K562 (cell line): ENCODE results near the gene SLC8A1. TPM values are rescaled to one million over a fixed set of nuclear protein-coding genes. Genes with fewer than 3 reads are reported as not detected.

ENCODE experiments used
- CGGBP1 ChIP-seq: fragments of 250-450 bp; sonication (Bioruptor Pico); IDR thresholded peaks from 2 replicates; pipeline ENCODE4 v1.9.0; 2021; ENCODE audit warnings: mild to moderate bottlenecking
- PTRF ChIP-seq: fragments of 450-650 bp; IDR thresholded peaks from 2 replicates; pipeline ENCODE4 v1.6.1; 2016; ENCODE audit warnings: mild to moderate bottlenecking, missing genetic modification characterization, missing compliant biosample characterization
- RBM15 ChIP-seq: fragments of 200-400 bp; formaldehyde crosslinking; IDR thresholded peaks from 2 replicates; pipeline ENCODE4 v1.6.1; 2018; ENCODE audit warnings: mild to moderate bottlenecking, low read length, moderate library complexity; ENCODE audit not compliant: insufficient read depth
- RFX5 ChIP-seq: IDR thresholded peaks from 2 replicates; pipeline ENCODE4 v1.6.1; 2011; ENCODE audit warnings: low read depth, mild to moderate bottlenecking, improper control_type of control experiment, low read length
- XRCC4 ChIP-seq: IDR thresholded peaks from one replicate; pipeline ENCODE4 v1.6.1; 2011; ENCODE audit not compliant: insufficient read depth, insufficient read length; ENCODE audit errors: extremely low read depth
- ZBTB7A ChIP-seq: IDR thresholded peaks from 2 replicates; pipeline ENCODE4 v1.6.1; 2011; ENCODE audit warnings: low read depth, mild to moderate bottlenecking, low read length, moderate library complexity, borderline replicate concordance; ENCODE audit not compliant: control insufficient read depth
- ZBTB8A ChIP-seq: fragments of 450-650 bp; IDR thresholded peaks from 2 replicates; pipeline ENCODE4 v1.6.1; 2018; ENCODE audit warnings: mild to moderate bottlenecking, moderate library complexity; ENCODE audit not compliant: partially characterized antibody
- ZC3H4 ChIP-seq: sonication (generic); formaldehyde crosslinking; IDR thresholded peaks from 2 replicates; pipeline ENCODE4 v1.9.0; 2021; ENCODE audit warnings: missing genetic modification reagents, borderline replicate concordance
- ZNF143 ChIP-seq: sonication (generic); formaldehyde crosslinking; IDR thresholded peaks from 2 replicates; pipeline ENCODE4 v1.9.0; 2022; ENCODE audit warnings: mild to moderate bottlenecking, missing genetic modification reagents
- polyA plus RNA-seq, 8 experiments: library from polyadenylated mRNA; depleted of rRNA in 4 of 8; stranded (reverse) in 5 of 8; unstranded in 3 of 8; fragments of >200 nt; fragmentation: Nextera tagmentation in 2 of 8; fragmentation: Illumina TruSeq in 1 of 8; extraction: Ambion mirVana in 2 of 8; extraction: Trizol in 1 of 8; gene quantifications; 2 replicates each; pipeline versions ENCODE4 v1.2.1 to v1.2.3, GENCODE V29; 2011 to 2014; ENCODE audit warnings: inconsistent platforms in 1 of 8, missing spikeins in 1 of 8
- total RNA-seq, 7 experiments: library from RNA; depleted of rRNA in 6 of 7; stranded (reverse); fragments of >200 nt in 6 of 7; fragmentation: Illumina TruSeq in 2 of 7; extraction: Trizol in 2 of 7; gene quantifications; 2 replicates each; pipeline versions ENCODE4 v1.2.1 to v1.2.3, GENCODE V29; 2011 to 2021; ENCODE audit warnings: low replicate concordance in 1 of 7
- TF ChIP-seq, protein P1 (sequence below): sonication (generic); formaldehyde crosslinking; IDR thresholded peaks from 2 replicates; pipeline ENCODE4 v1.8.0; 2022; ENCODE audit warnings: mild to moderate bottlenecking, missing genetic modification reagents, borderline replicate concordance

Gene SLC8A1
- total and polyA plus RNA-seq, 9 of the 15 experiments (the other 6 are each of a cell fraction or from before 2014, with no cell fraction given), result not detected

DNA sequence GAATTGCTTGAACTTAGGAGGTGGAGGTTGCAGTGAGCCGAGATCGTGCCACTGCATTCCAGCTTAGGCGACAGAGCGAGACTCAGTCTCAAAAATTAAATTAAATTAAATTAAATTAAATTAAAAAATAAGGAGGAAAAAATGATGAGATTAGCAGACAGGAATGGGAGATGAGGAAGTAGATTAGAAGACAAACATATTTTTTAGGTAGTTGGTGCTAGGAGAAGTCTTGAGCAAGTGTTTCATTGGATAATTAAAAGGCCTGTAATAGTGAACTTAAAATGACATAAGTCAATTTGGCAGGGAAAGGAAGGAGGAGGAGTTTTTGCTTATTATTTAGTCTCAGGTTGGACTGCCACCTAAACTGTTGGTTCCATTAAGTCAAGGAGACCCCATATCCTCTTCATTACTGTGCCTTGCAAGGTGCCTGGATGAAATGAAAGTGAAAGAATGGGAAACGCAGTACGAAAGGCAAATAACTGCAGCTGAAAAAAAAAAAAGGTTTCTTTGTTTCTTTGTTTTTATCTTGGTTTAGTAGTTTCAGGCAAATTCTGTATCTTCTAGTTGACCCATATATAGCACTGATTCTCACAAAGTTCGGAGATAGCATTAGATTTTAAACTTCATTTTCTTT is 162.0 kb downstream of the SLC8A1 start (continued):
- no peak for TF ChIP-seq RFX5
- no peak for TF ChIP-seq ZBTB8A
- no peak for TF ChIP-seq CGGBP1 (CRISPR knock-in tag)
- no peak for TF ChIP-seq XRCC4
- no peak for TF ChIP-seq ZNF143
- no peak for TF ChIP-seq RBM15
- no peak for TF ChIP-seq ZC3H4 (CRISPR knock-in tag)
- TF ChIP-seq ZBTB7A, result no peak
- no peak for TF ChIP-seq PTRF (tag)
- TF ChIP-seq, protein P1, sequence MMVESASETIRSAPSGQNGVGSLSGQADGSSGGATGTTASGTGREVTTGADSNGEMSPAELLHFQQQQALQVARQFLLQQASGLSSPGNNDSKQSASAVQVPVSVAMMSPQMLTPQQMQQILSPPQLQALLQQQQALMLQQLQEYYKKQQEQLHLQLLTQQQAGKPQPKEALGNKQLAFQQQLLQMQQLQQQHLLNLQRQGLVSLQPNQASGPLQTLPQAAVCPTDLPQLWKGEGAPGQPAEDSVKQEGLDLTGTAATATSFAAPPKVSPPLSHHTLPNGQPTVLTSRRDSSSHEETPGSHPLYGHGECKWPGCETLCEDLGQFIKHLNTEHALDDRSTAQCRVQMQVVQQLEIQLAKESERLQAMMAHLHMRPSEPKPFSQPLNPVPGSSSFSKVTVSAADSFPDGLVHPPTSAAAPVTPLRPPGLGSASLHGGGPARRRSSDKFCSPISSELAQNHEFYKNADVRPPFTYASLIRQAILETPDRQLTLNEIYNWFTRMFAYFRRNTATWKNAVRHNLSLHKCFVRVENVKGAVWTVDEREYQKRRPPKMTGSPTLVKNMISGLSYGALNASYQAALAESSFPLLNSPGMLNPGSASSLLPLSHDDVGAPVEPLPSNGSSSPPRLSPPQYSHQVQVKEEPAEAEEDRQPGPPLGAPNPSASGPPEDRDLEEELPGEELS (CRISPR knock-in tag), result no peak
